ENCODE results near the gene ZKSCAN1.
"Not testable (repeated sequence)": the region's sequence is repeated elsewhere in the genome, so short reads cannot be mapped to it uniquely, and the experiment has no call there.

DNA sequence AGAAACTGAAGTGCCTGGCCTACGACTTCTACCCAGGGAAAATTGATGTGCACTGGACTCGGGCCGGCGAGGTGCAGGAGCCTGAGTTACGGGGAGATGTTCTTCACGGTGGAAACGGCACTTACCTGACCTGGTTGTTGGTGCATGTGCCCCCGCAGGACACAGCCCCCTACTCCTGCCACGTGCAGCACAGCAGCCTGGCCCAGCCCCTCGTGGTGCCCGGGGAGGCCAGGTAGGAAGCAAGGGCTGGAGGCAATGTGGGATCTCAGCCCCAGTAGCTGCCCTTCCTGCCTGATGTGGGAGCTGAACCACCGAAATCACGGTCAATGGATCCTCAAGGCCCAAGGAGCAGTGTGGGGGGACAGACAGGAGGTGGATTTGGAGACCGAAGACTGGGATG lies 28.1 kb upstream of the ZKSCAN1 start:
- TF ChIP-seq, protein P1, sequence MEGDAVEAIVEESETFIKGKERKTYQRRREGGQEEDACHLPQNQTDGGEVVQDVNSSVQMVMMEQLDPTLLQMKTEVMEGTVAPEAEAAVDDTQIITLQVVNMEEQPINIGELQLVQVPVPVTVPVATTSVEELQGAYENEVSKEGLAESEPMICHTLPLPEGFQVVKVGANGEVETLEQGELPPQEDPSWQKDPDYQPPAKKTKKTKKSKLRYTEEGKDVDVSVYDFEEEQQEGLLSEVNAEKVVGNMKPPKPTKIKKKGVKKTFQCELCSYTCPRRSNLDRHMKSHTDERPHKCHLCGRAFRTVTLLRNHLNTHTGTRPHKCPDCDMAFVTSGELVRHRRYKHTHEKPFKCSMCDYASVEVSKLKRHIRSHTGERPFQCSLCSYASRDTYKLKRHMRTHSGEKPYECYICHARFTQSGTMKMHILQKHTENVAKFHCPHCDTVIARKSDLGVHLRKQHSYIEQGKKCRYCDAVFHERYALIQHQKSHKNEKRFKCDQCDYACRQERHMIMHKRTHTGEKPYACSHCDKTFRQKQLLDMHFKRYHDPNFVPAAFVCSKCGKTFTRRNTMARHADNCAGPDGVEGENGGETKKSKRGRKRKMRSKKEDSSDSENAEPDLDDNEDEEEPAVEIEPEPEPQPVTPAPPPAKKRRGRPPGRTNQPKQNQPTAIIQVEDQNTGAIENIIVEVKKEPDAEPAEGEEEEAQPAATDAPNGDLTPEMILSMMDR (IDR thresholded peaks at IDR 0.05): not testable (repeated sequence)
- not testable (repeated sequence) for TF ChIP-seq POLR2A, EP300, POLR2AphosphoS5 (IDR thresholded peaks at IDR 0.05)

Measured in gastroesophageal sphincter (tissue), 3 donors.